Stimulated activated CD4-positive, alpha-beta T cell treated with anti-CD3 and anti-CD28 coated beads, Interleukin-1b, Interleukin-23, amount 100 ng/mL, for 1 hour (primary cell): ENCODE data around the gene CFAP221.

Source experiments
- DNase-seq, 2 donors: peaks; one replicate each; pipeline ENCODE4 v3.0.0-alpha.2; 2020; ENCODE audit warnings: low read depth in 2 of 2

The CFAP221 gene

GRCh38 chr2:119544075-119544938 lies at the start of gene CFAP221:
CFAP221 (plus strand) TSS chr2:119544449; CDS start chr2:119546132, 1,683 bp downstream.
- DNase-seq = peak in 1 of 2 donors; percentile 15

GRCh38 chr2:119495948-119496347 lies 48.3 kb upstream of the CFAP221 start:
- DNase-seq = no peak

- DNase-seq = no peak
These were observed 47.6 kb upstream of the CFAP221 start for GRCh38 chr2:119496682-119497081.

- DNase-seq = no peak
These were observed 35.5 kb upstream of the CFAP221 start for GRCh38 chr2:119508756-119509155.

- no peak for DNase-seq
These were observed 32.3 kb upstream of the CFAP221 start for GRCh38 chr2:119511989-119512388.

GRCh38 chr2:119512946-119513345 lies 31.3 kb upstream of the CFAP221 start:
- DNase-seq = no peak

- no peak for DNase-seq
These were observed 30.4 kb upstream of the CFAP221 start for GRCh38 chr2:119513832-119514231.

GRCh38 chr2:119516121-119516520 lies 28.1 kb upstream of the CFAP221 start:
- no peak for DNase-seq

- peak in 1 of 2 donors; percentile 13 for DNase-seq
These were observed 26.8 kb upstream of the CFAP221 start for GRCh38 chr2:119517433-119517832.

GRCh38 chr2:119518401-119519056 lies 25.7 kb upstream of the CFAP221 start:
- no peak for DNase-seq

- DNase-seq = no peak
These were observed 25.2 kb upstream of the CFAP221 start for GRCh38 chr2:119519057-119519408.

GRCh38 chr2:119520696-119521432 lies 23.4 kb upstream of the CFAP221 start:
- DNase-seq = no peak

GRCh38 chr2:119521433-119522050 lies 22.7 kb upstream of the CFAP221 start:
- DNase-seq = no peak

GRCh38 chr2:119522671-119523070 lies 21.6 kb upstream of the CFAP221 start:
- no peak for DNase-seq

GRCh38 chr2:119523383-119523951 lies 20.8 kb upstream of the CFAP221 start:
- no peak for DNase-seq

- DNase-seq = no peak
These were observed 20.1 kb upstream of the CFAP221 start, which contains the start of gene SCTR for GRCh38 chr2:119523952-119524694. SCTR (minus strand) TSS chr2:119524483; CDS start chr2:119524226, 257 bp downstream.

GRCh38 chr2:119525614-119526013 lies 18.6 kb upstream of the CFAP221 start:
- no peak for DNase-seq

- no peak for DNase-seq
These were observed 16.2 kb upstream of the CFAP221 start for GRCh38 chr2:119527999-119528398.

- DNase-seq = no peak
These were observed 13.0 kb upstream of the CFAP221 start for GRCh38 chr2:119531292-119531691.

GRCh38 chr2:119533560-119533959 lies 10.7 kb upstream of the CFAP221 start:
- DNase-seq = no peak

GRCh38 chr2:119536211-119536610 lies 8.0 kb upstream of the CFAP221 start:
- DNase-seq = no peak
